IPS DF 6.9 (cell line): ENCODE results near the gene FNDC11.
A peak's percentile ranks its signal among the peaks of the same experiment; 100 is the strongest.

Experiments
- DNase-seq: peaks from one replicate; pipeline ENCODE4 v3.0.0-alpha.2; 2013; ENCODE audit warnings: low read depth, low spot score
- H3K27ac ChIP-seq: one replicate; pipeline ENCODE4 v1.5.1; 2013; ENCODE audit warnings: low read length, control low read depth
- H3K27me3 ChIP-seq: 2 replicates; pipeline ENCODE4 v1.6.1; 2013; ENCODE audit warnings: mild to moderate bottlenecking, low read length; ENCODE audit not compliant: control insufficient read depth, insufficient read depth
- H3K36me3 ChIP-seq: 2 replicates; pipeline ENCODE4 v1.6.1; 2013; ENCODE audit warnings: low read length; ENCODE audit not compliant: control insufficient read depth, insufficient read depth
- H3K4me1 ChIP-seq: 2 replicates; pipeline ENCODE4 v1.6.1; 2013; ENCODE audit warnings: low read length; ENCODE audit not compliant: control insufficient read depth, insufficient read depth
- H3K4me3 ChIP-seq: 2 replicates; pipeline ENCODE4 v1.5.1; 2013; ENCODE audit warnings: mild to moderate bottlenecking, low read length
- H3K9me3 ChIP-seq: 2 replicates; pipeline ENCODE4 v1.6.1; 2013; ENCODE audit warnings: low read length, inconsistent platforms; ENCODE audit not compliant: control insufficient read depth, insufficient read depth
- WGBS: extraction: QIAGEN DNeasy Blood & Tissue Kit; methylation state at CpG from one replicate; pipeline ENCODE4 v1.1.7; 2013; ENCODE audit warnings: mixed read lengths, missing lambda C conversion rate; ENCODE audit not compliant: insufficient read length, insufficient coverage; 5-methylcytosine and 5-hydroxymethylcytosine counted together

The FNDC11 gene

DNA sequence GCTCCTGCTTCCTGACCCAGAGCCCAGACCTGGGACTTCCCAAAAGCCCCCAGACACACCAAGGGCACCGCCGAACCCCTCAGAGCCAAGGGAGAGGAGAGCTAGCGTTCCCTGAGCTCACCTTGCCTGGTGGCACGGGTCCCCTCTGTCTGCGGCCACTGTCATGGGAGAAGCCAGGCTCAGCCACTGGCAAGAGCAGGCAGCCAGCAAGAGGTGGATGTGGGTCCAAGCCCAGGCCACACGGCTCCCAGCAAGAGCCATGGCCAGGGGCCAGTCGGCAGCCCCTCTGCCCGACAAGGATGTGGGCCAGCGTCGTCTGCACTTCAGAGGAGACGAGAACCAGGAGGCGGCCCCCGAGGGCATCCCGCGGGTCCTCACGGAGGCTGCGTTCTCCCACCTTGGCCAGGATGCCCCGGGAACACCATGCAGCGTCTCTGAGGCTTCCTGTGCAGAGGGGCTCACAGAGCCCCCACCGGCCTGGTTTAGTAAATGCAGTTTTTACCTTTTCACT, 35.6 kb upstream of the FNDC11 start:
- Histone ChIP-seq H3K4me1 (peaks cover 4% of the 10 kb centered on the region), H3K27ac (no peak overlapping the region), H3K9me3 (no peaks in the 10 kb centered on the region), H3K4me3 (no peak overlapping the region), H3K36me3 (peaks cover 12% of the 10 kb centered on the region; the same call in 1 of the 2 replicates), H3K27me3 (no peaks in the 10 kb centered on the region)
- no peak for DNase-seq
- no CpG with 5 or more reads among the region's 20 CpGs for WGBS

DNA sequence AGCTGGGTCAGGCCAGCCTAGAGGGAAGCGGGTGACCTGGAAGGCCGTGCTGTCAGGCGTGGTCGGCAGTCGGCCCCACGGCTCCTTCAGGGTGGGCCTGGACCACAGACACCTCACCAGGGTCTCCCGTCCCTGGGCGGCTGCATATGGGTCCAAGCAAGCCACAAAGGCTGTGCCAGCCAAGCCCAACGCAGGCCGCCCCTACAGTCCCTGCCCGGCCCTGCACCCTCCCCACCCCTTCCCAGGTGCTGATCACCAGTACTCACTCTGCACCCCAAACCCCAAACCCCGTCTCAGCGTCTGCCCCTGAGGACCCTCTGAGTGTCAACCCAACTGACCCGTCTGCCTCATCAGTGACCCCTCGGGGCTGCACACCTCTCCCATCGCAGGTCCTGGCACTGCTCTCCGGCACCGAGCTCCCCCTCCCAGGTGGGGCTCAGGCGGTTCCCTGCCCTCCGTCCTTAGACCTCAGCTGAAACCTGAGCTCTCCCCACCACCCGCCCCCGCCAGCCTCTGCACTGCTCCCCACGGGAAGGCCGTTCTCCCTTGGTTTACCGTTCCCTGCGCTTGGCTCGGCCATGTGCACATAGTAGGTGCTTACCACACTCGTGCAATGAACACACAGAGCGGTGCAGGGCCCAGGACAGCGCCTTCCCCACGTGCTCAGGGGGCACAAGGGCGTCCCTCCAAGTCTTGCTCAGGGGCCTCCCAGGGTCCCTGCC, 34.9 kb upstream of the FNDC11 start:
- no CpG with 5 or more reads among the region's 32 CpGs for WGBS
- H3K4me1 ChIP-seq: peaks cover 4% of the 10 kb centered on the region
- H3K27me3 ChIP-seq: no peaks in the 10 kb centered on the region
- no peak overlapping the region; the same call in 1 of the 2 replicates for H3K4me3 ChIP-seq
- no peak for DNase-seq
- peaks cover 13% of the 10 kb centered on the region; the same call in 1 of the 2 replicates for H3K36me3 ChIP-seq
- H3K9me3 ChIP-seq: no peaks in the 10 kb centered on the region
- no peak overlapping the region for H3K27ac ChIP-seq

DNA sequence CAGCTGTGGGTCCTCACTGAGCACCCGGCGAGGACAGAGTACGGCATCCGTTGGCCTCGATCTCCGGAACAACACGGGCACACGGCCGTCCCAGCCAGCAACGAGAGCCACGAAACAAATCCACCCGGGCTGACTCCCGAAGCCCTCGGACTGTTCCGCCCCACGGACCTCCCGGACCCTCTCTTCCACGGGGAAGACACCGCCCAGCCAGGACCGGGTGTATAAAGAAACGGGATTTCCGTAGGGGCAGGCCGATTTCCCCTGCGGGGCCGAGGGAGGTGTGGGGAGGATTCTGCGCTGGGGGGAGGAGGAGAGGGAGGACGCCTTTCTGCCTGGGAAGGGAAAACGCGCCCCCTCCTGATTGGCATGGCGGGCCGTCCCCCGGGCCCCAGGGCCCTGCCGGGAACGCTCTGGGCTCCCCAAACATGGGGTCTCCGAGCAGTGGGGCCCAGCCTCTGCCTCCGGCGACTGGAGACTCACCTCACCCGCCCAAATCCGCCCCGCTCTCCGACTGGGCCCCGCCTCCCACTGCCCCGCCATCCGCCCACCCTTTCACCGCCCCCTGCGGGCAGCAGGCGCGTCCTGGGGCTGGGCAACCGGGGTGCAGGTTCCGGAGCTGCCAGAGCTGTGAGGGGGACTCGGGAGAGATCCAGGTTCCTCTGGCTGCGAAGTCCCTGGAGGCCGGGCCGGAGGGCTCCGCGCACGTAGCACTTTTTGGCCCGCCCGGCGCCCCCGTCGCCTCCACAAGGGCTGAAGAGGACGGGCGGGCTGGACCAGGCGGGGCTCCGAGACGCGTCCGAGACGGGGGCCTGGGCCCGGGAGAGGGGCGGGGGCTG, 34.1 kb upstream of the FNDC11 start:
- H3K27me3 ChIP-seq: no peaks in the 10 kb centered on the region
- no CpG with 5 or more reads among the region's 72 CpGs for WGBS
- peak overlapping the region; percentile 93; the same call in 1 of the 2 replicates for H3K4me3 ChIP-seq
- H3K4me1 ChIP-seq: peaks cover 4% of the 10 kb centered on the region
- H3K9me3 ChIP-seq: no peaks in the 10 kb centered on the region
- H3K36me3 ChIP-seq: peaks cover 13% of the 10 kb centered on the region; the same call in 1 of the 2 replicates
- no peak overlapping the region for H3K27ac ChIP-seq
- no peak for DNase-seq

DNA sequence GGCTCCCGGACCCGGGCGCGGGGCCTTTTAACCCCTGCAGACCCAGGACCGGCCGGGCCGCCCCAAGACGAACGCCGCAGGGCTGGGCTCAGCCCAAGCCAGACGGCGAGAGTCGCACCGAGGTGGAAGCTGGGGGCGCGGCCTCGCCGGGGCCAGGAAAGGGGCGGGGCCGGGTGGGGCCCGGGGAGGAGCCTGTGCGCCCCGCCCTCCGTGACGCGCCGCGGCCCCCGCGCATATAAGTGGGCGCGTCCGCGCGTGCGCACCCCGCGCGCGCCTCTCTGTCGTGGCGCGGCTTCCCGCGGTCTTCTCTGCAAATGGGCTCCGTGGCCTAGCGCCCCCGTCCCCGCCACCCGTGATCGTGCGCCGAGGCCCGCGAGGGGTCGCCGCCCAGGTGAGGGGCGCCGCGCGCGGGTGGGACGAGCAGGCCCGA, 33.4 kb upstream of the FNDC11 start, which contains the start of gene PPDPF:
TSS of gene PPDPF (plus strand) at position 262 of the 430 bp plus-strand sequence. CDS start 544 bp downstream, outside the sequence.
- DNase-seq: no peak
- WGBS: no CpG with 5 or more reads among the region's 64 CpGs
- no peaks in the 10 kb centered on the region for H3K9me3 ChIP-seq
- H3K27ac ChIP-seq: no peak within 1 kb of the TSS
- no peaks in the 10 kb centered on the region for H3K27me3 ChIP-seq
- peaks cover 13% of the 10 kb centered on the region; the same call in 1 of the 2 replicates for H3K36me3 ChIP-seq
- peaks cover 4% of the 10 kb centered on the region for H3K4me1 ChIP-seq
- H3K4me3 ChIP-seq: peak within 1 kb of the TSS; percentile 93

DNA sequence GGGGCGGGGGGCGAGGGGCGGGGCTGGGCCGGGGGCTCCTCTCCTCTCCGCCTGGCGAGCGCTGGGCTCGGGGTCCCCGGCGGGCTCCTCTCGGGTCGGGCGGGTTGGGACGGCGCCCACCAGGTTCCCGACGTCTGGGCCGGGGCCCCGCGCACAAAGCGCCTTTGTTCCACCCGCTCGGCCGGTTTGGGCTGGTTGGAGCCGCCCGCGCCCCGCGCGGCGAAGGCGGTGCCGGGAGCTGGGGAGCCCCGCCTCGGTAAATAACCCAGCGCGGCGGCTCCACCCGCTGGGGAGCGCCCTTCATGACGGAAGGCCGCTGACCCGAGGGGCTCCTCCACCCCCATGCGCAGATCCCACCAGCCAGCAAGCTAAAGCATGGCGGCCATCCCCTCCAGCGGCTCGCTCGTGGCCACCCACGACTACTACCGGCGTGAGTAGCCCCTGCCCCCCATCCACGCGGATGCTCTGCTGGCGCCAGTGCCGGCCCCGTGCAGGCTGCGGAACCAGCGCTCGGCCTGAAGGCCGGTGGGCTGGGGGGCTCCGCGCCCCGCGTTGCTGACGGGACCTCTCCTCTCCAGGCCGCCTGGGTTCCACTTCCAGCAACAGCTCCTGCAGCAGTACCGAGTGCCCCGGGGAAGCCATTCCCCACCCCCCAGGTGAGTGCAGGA, 32.9 kb upstream of the FNDC11 start:
- DNase-seq: no peak
- H3K27me3 ChIP-seq: no peaks in the 10 kb centered on the region
- peaks cover 4% of the 10 kb centered on the region for H3K4me1 ChIP-seq
- peaks cover 13% of the 10 kb centered on the region; the same call in 1 of the 2 replicates for H3K36me3 ChIP-seq
- peak overlapping the region; percentile 93 for H3K4me3 ChIP-seq
- no peak overlapping the region for H3K27ac ChIP-seq
- H3K9me3 ChIP-seq: no peaks in the 10 kb centered on the region
- no CpG with 5 or more reads among the region's 68 CpGs for WGBS

DNA sequence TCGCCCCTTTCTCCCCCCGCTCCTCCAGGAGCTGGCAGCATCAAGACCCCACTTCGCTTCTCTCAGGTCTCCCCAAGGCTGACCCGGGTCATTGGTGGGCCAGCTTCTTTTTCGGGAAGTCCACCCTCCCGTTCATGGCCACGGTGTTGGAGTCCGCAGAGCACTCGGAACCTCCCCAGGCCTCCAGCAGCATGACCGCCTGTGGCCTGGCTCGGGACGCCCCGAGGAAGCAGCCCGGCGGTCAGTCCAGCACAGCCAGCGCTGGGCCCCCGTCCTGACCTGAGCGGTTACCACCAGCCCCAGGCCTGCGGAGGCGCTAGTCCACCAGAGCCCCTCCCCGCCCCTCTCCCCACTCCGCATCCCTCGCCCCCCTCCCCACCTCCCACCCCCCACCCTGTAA, 32.4 kb upstream of the FNDC11 start:
- H3K9me3 ChIP-seq: no peaks in the 10 kb centered on the region
- H3K36me3 ChIP-seq: peaks cover 13% of the 10 kb centered on the region; the same call in 1 of the 2 replicates
- H3K27me3 ChIP-seq: no peaks in the 10 kb centered on the region
- H3K27ac ChIP-seq: no peak overlapping the region
- no peak for DNase-seq
- H3K4me3 ChIP-seq: peak overlapping the region; percentile 93
- peaks cover 4% of the 10 kb centered on the region for H3K4me1 ChIP-seq
- no CpG with 5 or more reads among the region's 23 CpGs for WGBS

DNA sequence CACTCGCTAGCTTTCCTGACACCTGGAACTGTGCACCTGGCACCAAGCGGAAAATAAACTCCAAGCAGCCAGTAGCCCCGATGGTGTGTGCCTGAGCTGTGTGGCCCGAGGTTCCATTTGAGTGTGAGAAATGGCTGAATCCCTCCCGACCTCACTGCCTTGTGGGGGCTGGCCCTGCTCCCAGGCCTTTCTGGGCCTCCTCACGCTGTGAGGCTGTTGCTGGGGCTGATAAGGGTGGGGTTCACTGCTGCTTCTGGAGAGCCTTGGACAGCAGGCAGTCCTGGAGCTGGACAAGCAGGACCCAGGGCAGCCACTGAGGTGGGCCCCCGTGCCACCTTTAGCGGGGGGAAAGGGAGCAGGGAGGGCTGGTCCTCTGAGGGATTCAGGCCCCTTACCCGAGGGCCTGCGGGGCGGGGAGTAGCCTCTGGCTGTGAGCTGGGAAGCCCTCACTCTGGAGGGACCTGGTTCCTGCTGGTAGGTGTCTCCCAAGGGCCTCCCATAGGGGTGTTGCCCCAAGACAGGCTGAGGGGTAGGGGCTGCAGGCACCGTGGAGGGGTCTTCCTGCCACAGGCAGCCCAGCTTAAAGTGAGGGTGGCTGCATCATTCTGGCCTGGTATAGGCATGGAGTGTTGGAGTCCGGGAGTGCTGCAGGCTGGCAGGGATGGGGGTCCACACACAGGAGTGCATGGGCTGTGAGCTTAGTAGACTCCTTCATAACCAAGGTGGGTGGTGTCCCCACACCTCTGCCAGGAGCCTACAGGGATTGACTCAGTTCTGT, 31.7 kb upstream of the FNDC11 start:
- no CpG with 5 or more reads among the region's 13 CpGs for WGBS
- no peak for DNase-seq
- no peak overlapping the region for H3K4me3 ChIP-seq
- no peaks in the 10 kb centered on the region for H3K27me3 ChIP-seq
- H3K27ac ChIP-seq: no peak overlapping the region
- H3K9me3 ChIP-seq: no peaks in the 10 kb centered on the region
- H3K36me3 ChIP-seq: peaks cover 13% of the 10 kb centered on the region; the same call in 1 of the 2 replicates
- H3K4me1 ChIP-seq: peaks cover 4% of the 10 kb centered on the region

DNA sequence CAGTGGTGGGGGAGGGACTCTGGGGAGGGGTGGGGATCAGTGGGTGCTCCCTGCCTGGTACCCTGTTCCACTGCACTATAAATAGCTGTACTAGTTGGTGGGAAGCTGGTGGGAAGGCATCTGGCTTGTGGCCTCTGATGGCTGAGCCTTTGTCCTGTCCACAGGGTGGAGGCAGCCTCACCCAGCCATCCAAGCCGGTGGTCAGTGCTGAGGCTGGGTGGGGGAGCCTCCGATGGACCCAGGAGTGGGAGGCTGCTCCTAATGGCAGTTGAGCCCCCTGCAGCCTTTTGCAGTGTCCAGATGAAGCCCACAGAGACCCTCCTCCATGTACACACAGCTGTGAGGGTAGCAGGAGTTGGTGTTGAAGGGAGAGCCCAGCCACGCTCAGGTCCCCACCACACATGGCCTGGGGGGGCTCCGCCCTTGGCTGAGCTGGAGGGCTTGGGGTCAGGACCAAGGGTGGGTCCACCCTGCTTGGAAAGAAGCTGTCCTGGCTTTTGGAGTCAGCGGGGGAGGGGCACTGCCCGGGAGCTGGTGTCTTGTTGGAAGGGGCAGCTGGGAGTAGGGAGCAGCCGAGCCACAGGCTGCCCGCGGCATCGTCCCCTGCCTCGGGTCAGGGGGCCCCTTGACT, 30.9 kb upstream of the FNDC11 start:
- Histone ChIP-seq H3K36me3 (peaks cover 13% of the 10 kb centered on the region; the same call in 1 of the 2 replicates), H3K4me1 (peaks cover 4% of the 10 kb centered on the region), H3K4me3 (no peak overlapping the region), H3K27ac (no peak overlapping the region), H3K27me3 (no peaks in the 10 kb centered on the region), H3K9me3 (no peaks in the 10 kb centered on the region)
- DNase-seq: no peak
- WGBS: no CpG with 5 or more reads among the region's 11 CpGs

DNA sequence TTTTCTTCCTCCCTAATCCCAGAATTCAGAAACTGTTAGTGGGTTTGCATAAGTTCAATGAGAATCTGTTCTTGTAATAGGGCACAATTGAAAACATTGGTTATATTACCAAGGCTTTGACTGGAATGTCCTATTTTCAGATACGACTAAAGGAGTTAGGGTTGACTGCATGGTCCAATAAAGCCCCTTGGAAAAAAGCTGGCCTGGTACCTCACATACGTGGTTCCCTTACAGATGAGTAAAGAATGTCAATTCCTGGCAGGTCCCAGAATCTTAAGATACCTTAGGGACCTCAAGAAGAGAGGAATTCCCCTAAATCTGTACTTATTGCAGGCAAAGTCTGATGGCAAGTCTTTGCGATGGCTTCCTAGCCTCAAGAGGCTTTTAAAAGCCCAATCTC, 28.8 kb upstream of the FNDC11 start:
- WGBS: no CpG with 5 or more reads among the region's 3 CpGs
- H3K27ac ChIP-seq: no peak overlapping the region
- peaks cover 13% of the 10 kb centered on the region; the same call in 1 of the 2 replicates for H3K36me3 ChIP-seq

More for the DNA sequence above, 28.8 kb upstream of the FNDC11 start:
- H3K9me3 ChIP-seq: no peaks in the 10 kb centered on the region
- H3K27me3 ChIP-seq: no peaks in the 10 kb centered on the region
- no peaks in the 10 kb centered on the region for H3K4me1 ChIP-seq
- H3K4me3 ChIP-seq: no peak overlapping the region
- DNase-seq: no peak
